ENCODE measurements around the gene EPHB1.

DNA sequence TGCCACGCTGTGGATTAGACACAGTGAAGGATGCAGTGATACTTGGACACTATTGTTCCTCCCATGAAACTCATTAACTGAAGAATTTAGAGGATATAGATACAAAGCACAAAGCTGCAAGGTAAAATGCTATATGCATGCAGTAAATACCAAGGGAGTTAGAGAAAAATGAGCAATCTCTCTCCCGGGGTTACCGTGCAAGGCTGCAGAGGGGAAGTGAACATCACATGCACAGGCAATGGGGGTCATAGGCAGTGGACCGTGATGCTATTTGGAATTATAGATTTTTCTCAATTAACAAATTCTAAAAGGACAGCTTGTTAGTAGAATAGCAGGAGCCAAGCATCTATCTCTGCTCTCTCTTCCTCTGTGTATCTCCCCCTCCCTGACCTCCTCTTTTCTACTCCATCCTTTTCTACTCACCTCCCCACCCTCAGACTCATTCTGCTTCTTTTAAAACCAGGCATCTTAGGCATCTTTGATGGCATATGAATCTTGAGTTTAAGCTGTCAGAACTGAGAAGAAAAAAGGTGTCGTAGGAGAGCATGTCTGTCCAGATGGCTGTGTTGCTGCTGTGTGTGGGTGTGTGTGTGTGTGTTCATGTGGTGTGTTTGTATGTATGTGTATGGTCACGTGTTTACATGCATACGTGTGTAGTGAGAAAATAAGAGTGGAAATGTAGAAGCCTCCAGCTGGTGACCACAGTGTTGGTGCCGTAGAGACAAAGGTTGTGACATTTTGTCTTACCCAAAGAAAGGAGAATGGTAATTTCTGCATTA is 339.0 kb downstream of the EPHB1 start:
- TF ChIP-seq, protein P1, sequence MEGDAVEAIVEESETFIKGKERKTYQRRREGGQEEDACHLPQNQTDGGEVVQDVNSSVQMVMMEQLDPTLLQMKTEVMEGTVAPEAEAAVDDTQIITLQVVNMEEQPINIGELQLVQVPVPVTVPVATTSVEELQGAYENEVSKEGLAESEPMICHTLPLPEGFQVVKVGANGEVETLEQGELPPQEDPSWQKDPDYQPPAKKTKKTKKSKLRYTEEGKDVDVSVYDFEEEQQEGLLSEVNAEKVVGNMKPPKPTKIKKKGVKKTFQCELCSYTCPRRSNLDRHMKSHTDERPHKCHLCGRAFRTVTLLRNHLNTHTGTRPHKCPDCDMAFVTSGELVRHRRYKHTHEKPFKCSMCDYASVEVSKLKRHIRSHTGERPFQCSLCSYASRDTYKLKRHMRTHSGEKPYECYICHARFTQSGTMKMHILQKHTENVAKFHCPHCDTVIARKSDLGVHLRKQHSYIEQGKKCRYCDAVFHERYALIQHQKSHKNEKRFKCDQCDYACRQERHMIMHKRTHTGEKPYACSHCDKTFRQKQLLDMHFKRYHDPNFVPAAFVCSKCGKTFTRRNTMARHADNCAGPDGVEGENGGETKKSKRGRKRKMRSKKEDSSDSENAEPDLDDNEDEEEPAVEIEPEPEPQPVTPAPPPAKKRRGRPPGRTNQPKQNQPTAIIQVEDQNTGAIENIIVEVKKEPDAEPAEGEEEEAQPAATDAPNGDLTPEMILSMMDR (IDR thresholded peaks at IDR 0.05; ENCODE audit: low read depth, low read length, missing input control): no peak
- TF ChIP-seq YY1 (IDR thresholded peaks at IDR 0.05) (no peak), JUND (IDR thresholded peaks at IDR 0.05) (no peak), RAD21 (IDR thresholded peaks at IDR 0.05) (no peak), GABPA (IDR thresholded peaks at IDR 0.05 in 1 of 2, conservative IDR thresholded peaks at IDR 0.05 in 1 of 2) (no peak), SP1 (IDR thresholded peaks at IDR 0.05) (no peak), EGR1 (IDR thresholded peaks at IDR 0.05; ENCODE audit: low read depth in 2 of 2) (no peak), TAF1 (conservative IDR thresholded peaks at IDR 0.05) (no peak)
- TF ChIP-seq, protein P2, sequence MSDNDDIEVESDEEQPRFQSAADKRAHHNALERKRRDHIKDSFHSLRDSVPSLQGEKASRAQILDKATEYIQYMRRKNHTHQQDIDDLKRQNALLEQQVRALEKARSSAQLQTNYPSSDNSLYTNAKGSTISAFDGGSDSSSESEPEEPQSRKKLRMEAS (IDR thresholded peaks at IDR 0.05): no peak
- TF ChIP-seq, protein P3, sequence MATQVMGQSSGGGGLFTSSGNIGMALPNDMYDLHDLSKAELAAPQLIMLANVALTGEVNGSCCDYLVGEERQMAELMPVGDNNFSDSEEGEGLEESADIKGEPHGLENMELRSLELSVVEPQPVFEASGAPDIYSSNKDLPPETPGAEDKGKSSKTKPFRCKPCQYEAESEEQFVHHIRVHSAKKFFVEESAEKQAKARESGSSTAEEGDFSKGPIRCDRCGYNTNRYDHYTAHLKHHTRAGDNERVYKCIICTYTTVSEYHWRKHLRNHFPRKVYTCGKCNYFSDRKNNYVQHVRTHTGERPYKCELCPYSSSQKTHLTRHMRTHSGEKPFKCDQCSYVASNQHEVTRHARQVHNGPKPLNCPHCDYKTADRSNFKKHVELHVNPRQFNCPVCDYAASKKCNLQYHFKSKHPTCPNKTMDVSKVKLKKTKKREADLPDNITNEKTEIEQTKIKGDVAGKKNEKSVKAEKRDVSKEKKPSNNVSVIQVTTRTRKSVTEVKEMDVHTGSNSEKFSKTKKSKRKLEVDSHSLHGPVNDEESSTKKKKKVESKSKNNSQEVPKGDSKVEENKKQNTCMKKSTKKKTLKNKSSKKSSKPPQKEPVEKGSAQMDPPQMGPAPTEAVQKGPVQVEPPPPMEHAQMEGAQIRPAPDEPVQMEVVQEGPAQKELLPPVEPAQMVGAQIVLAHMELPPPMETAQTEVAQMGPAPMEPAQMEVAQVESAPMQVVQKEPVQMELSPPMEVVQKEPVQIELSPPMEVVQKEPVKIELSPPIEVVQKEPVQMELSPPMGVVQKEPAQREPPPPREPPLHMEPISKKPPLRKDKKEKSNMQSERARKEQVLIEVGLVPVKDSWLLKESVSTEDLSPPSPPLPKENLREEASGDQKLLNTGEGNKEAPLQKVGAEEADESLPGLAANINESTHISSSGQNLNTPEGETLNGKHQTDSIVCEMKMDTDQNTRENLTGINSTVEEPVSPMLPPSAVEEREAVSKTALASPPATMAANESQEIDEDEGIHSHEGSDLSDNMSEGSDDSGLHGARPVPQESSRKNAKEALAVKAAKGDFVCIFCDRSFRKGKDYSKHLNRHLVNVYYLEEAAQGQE (IDR thresholded peaks at IDR 0.05): no peak
- TF ChIP-seq, protein P4, sequence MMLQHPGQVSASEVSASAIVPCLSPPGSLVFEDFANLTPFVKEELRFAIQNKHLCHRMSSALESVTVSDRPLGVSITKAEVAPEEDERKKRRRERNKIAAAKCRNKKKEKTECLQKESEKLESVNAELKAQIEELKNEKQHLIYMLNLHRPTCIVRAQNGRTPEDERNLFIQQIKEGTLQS (IDR thresholded peaks at IDR 0.05): no peak
- TF ChIP-seq, protein P5, sequence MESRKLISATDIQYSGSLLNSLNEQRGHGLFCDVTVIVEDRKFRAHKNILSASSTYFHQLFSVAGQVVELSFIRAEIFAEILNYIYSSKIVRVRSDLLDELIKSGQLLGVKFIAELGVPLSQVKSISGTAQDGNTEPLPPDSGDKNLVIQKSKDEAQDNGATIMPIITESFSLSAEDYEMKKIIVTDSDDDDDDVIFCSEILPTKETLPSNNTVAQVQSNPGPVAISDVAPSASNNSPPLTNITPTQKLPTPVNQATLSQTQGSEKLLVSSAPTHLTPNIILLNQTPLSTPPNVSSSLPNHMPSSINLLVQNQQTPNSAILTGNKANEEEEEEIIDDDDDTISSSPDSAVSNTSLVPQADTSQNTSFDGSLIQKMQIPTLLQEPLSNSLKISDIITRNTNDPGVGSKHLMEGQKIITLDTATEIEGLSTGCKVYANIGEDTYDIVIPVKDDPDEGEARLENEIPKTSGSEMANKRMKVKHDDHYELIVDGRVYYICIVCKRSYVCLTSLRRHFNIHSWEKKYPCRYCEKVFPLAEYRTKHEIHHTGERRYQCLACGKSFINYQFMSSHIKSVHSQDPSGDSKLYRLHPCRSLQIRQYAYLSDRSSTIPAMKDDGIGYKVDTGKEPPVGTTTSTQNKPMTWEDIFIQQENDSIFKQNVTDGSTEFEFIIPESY (IDR thresholded peaks at IDR 0.05): no peak
